HepG2 (cell line): ENCODE measurements around the gene DNPH1. TPM values are rescaled to one million over a fixed set of nuclear protein-coding genes. Genes with fewer than 3 reads are reported as not detected.

ENCODE experiments used
- CREM ChIP-seq, 2 experiments: sonication (generic) in 1 of 2; formaldehyde crosslinking in 1 of 2; IDR thresholded peaks; 2 replicates each; pipeline versions ENCODE4 v1.4.0 to v1.6.1; 2016 to 2020; ENCODE audit warnings: antibody characterized with exemption in 1 of 2, mild to moderate bottlenecking in 1 of 2, missing genetic modification reagents in 1 of 2
- DPF2 ChIP-seq: sonication (generic); formaldehyde crosslinking; IDR thresholded peaks from 2 replicates; pipeline ENCODE4 v1.4.0; 2020; ENCODE audit warnings: mild to moderate bottlenecking, low read depth, missing genetic modification reagents, borderline replicate concordance
- ELF3 ChIP-seq: IDR thresholded peaks from 2 replicates; pipeline ENCODE4 v1.6.1; 2016; ENCODE audit warnings: missing genetic modification reagents, missing compliant biosample characterization
- ESRRA ChIP-seq: sonication (generic); formaldehyde crosslinking; IDR thresholded peaks from 2 replicates; pipeline ENCODE4 v1.5.1; 2020; ENCODE audit warnings: mild to moderate bottlenecking, low read depth, missing genetic modification reagents
- FOXA3 ChIP-seq: IDR thresholded peaks from 2 replicates; pipeline ENCODE4 v1.6.1; 2016; ENCODE audit warnings: missing genetic modification reagents, missing compliant biosample characterization
- GMEB2 ChIP-seq: IDR thresholded peaks from 2 replicates; pipeline ENCODE4 v1.6.1; 2016; ENCODE audit warnings: missing biosample characterization, missing genetic modification reagents, low read depth
- KDM4B ChIP-seq: sonication (generic); formaldehyde crosslinking; IDR thresholded peaks from 2 replicates; pipeline ENCODE4 v1.4.0; 2020; ENCODE audit warnings: missing genetic modification reagents
- KLF13 ChIP-seq: sonication (generic); formaldehyde crosslinking; IDR thresholded peaks from 2 replicates; pipeline ENCODE4 v1.4.0; 2020; ENCODE audit warnings: mild to moderate bottlenecking, missing genetic modification reagents
- LBX2 ChIP-seq: sonication (generic); formaldehyde crosslinking; IDR thresholded peaks from 2 replicates; pipeline ENCODE4 v1.5.0; 2020; ENCODE audit warnings: missing genetic modification reagents, mild to moderate bottlenecking, borderline replicate concordance
- LCORL ChIP-seq, 2 experiments: fragments of 450-650 bp in 1 of 2; sonication (generic) in 1 of 2; formaldehyde crosslinking in 1 of 2; IDR thresholded peaks; 2 replicates each; pipeline versions ENCODE4 v1.5.0 to v1.6.1; 2017 to 2020; ENCODE audit warnings: antibody characterized with exemption in 1 of 2, missing genetic modification reagents in 1 of 2
- NFRKB ChIP-seq: fragments of 450-650 bp; IDR thresholded peaks from 2 replicates; pipeline ENCODE4 v1.6.1; 2017
- PHF21A ChIP-seq: sonication (generic); formaldehyde crosslinking; IDR thresholded peaks from 2 replicates; pipeline ENCODE4 v1.5.0; 2020; ENCODE audit warnings: mild to moderate bottlenecking, missing genetic modification reagents
- PRDM15 ChIP-seq: sonication (generic); formaldehyde crosslinking; IDR thresholded peaks from 2 replicates; pipeline ENCODE4 v1.4.0; 2020; ENCODE audit warnings: missing genetic modification reagents
- PRDM4 ChIP-seq: sonication (generic); formaldehyde crosslinking; IDR thresholded peaks from 2 replicates; pipeline ENCODE4 v1.9.0; 2021; ENCODE audit warnings: missing genetic modification reagents, borderline replicate concordance
- SMARCE1 ChIP-seq: fragments of 450-650 bp; IDR thresholded peaks from 2 replicates; pipeline ENCODE4 v1.6.1; 2017; ENCODE audit warnings: borderline replicate concordance
- SRSF1 ChIP-seq: fragments of 200-400 bp; formaldehyde crosslinking; optimal IDR thresholded peaks from 2 replicates; pipeline ENCODE3; 2017; ENCODE audit warnings: mild to moderate bottlenecking, low read depth, low read length, moderate library complexity
- ZNF530 ChIP-seq: sonication (generic); formaldehyde crosslinking; IDR thresholded peaks from 2 replicates; pipeline ENCODE4 v1.5.0; 2020; ENCODE audit warnings: low read depth, mild to moderate bottlenecking, missing genetic modification reagents
- ZNF770 ChIP-seq: sonication (generic); formaldehyde crosslinking; IDR thresholded peaks from 2 replicates; pipeline ENCODE4 v1.5.0; 2020; ENCODE audit warnings: mild to moderate bottlenecking, missing genetic modification reagents
- ZNF792 ChIP-seq: IDR thresholded peaks from 2 replicates; pipeline ENCODE4 v1.6.1; 2016
- ZNF891 ChIP-seq: sonication (generic); formaldehyde crosslinking; IDR thresholded peaks from 2 replicates; pipeline ENCODE4 v1.5.0; 2020; ENCODE audit warnings: mild to moderate bottlenecking, missing genetic modification reagents
- polyA plus RNA-seq, 8 experiments: library from polyadenylated mRNA; depleted of rRNA in 3 of 8; stranded (reverse) in 7 of 8; unstranded in 1 of 8; fragments of >200 nt; fragmentation: Illumina TruSeq in 4 of 8; extraction: Trizol in 4 of 8; gene quantifications; 2 replicates each; pipeline versions ENCODE4 v1.2.1 to v1.2.3, GENCODE V29; 2011 to 2016; ENCODE audit warnings: low read depth in 4 of 8, missing spikeins in 1 of 8, mixed read lengths in 1 of 8; ENCODE audit not compliant: insufficient read depth in 1 of 8
- total RNA-seq, 5 experiments: library from RNA; depleted of rRNA; stranded (reverse); fragments of >200 nt; fragmentation: Illumina TruSeq; extraction: Trizol; gene quantifications; 2 replicates each; pipeline ENCODE4 v1.2.3, GENCODE V29; 2016; ENCODE audit warnings: low read depth in 1 of 5

Gene DNPH1
- total and polyA plus RNA-seq, 2 of the 13 experiments (the other 11 are each of a cell fraction or from before 2014, with no cell fraction given), result 56.5 to 75.1 TPM

- TF ChIP-seq ZNF891 (CRISPR knock-in tag) (no peak), ELF3 (CRISPR knock-in tag) (peak; percentile 70), CREM (IDR thresholded peaks at IDR 0.05) (peak; percentile 47; the same call in 1 of the 2 replicates), CREM (CRISPR knock-in tag; IDR thresholded peaks at IDR 0.05) (no peak), GMEB2 (CRISPR knock-in tag) (no peak), SMARCE1 (no peak), SRSF1 (no peak), ZNF770 (CRISPR knock-in tag) (no peak), ZNF530 (CRISPR knock-in tag) (no peak), PHF21A (CRISPR knock-in tag) (no peak; the same call in 1 of the 2 replicates), NFRKB (no peak), PRDM4 (no peak), LCORL (IDR thresholded peaks at IDR 0.05) (no peak), LCORL (CRISPR knock-in tag; IDR thresholded peaks at IDR 0.05) (peak; percentile 62; the same call in 1 of the 2 replicates), FOXA3 (peak; percentile 58), LBX2 (CRISPR knock-in tag) (0 out of 2 replicates have a peak, but pooled peaks have one; percentile 73), KLF13 (no peak), ESRRA (CRISPR knock-in tag) (peak; percentile 38; the same call in 1 of the 2 replicates), KDM4B (peak; percentile 76; the same call in 1 of the 2 replicates), PRDM15 (CRISPR knock-in tag) (no peak), ZNF792 (CRISPR knock-in tag) (no peak; the same call in 1 of the 2 replicates), DPF2 (CRISPR knock-in tag) (peak; percentile 76)
Observed at GRCh38 chr6:43278524-43279078, 49.3 kb upstream of the DNPH1 start (continued).
